Measurements from ENCODE around the gene SPTB. TPM values are rescaled to one million over a fixed set of nuclear protein-coding genes. Genes with fewer than 3 reads are reported as not detected.

SPTB gene
- total and polyA plus RNA-seq, 9 of the 15 experiments (the other 6 are each of a cell fraction or from before 2014, with no cell fraction given) = 0.21 to 45.9 (median 11.7) TPM

GRCh38 chr14:64786296-64787149 is 93.2 kb downstream of the SPTB start:
- Histone ChIP-seq H4K20me1 (replicated peaks; ENCODE audit: control insufficient read depth, insufficient read depth, low read length) (no peaks in the 10 kb centered on the region), H3K9me1 (ENCODE audit: control insufficient read depth, insufficient read depth, low read length) (no peaks in the 10 kb centered on the region), H3K36me3 (ENCODE audit: control insufficient read depth, insufficient read depth, low read length) (peaks cover 79% of the 10 kb centered on the region; the same call in 2 of the 3 replicates), H3K9ac (ENCODE audit: insufficient read depth in 1 of 2, low read depth in 2 of 2, low read length in 2 of 2) (peak overlapping the region in 1 of 2 experiments; percentile 31; a peak in 1 of 4 replicates), H3K4me3 (no peak overlapping the region), H3K27me3 (ENCODE audit: control insufficient read depth in 2 of 2, insufficient read depth in 2 of 2, low read length in 2 of 2) (no peaks in the 10 kb centered on the region), H3K4me1 (replicated peaks in 1 of 2; ENCODE audit: control insufficient read depth in 2 of 2, insufficient read depth in 2 of 2, low read length in 2 of 2) (no peaks in the 10 kb centered on the region), H3K27ac (ENCODE audit: extremely low read depth, low read depth, low read length) (no peak overlapping the region), H3K4me2 (ENCODE audit: insufficient read depth, low read length) (no peak overlapping the region), H2AFZ (ENCODE audit: low read depth, low read length) (no peak overlapping the region), H3K9me3 (replicated peaks; ENCODE audit: control insufficient read depth, insufficient read depth, low read depth, low read length) (no peaks in the 10 kb centered on the region), H3K79me2 (ENCODE audit: control insufficient read depth, insufficient read depth, low read length) (no peaks in the 10 kb centered on the region)
- ChIA-PET POLR2A (interaction anchor here (0.5 to 2.2 kb wide), 2 partner anchors 11 to 18 kb away, joined by 3 to 9 read pairs; no protein-coding TSS in a partner anchor), CTCF (ENCODE audit: low intra/inter-chr PET ratio) (no interaction called here)
- DNase-seq (ENCODE audit: extremely low read depth in 1 of 4, low spot score in 3 of 4) (no peak), FAIRE-seq (no peak), ATAC-seq (no peak)
- intact Hi-C loops (cut with micrococcal nuclease) = no loop called here
- in situ Hi-C loops (cut with MboI) = no loop called here
- BruUV-seq (replicated peaks) = TSS peak; percentile 41
- 96% methylated on average over 18 of the region's 24 CpGs for WGBS (ENCODE audit: insufficient coverage, low coverage, missing lambda C conversion rate)
- no peak for TF ChIP-seq MTA2 (IDR thresholded peaks at IDR 0.05; ENCODE audit: low read depth)
- no peak for TF ChIP-seq HDGF (IDR thresholded peaks at IDR 0.05)
- no peak for TF ChIP-seq TFAP4 (CRISPR knock-in tag; IDR thresholded peaks at IDR 0.05; ENCODE audit: borderline replicate concordance)
- TF ChIP-seq ZNF699 (CRISPR knock-in tag; IDR thresholded peaks at IDR 0.05; ENCODE audit: insufficient replicate concordance) = no peak
- no peak for TF ChIP-seq ZNF436 (CRISPR knock-in tag; IDR thresholded peaks at IDR 0.05)
- no peak for TF ChIP-seq FOXK2 (conservative IDR thresholded peaks at IDR 0.05 in 1 of 2, IDR thresholded peaks at IDR 0.05 in 1 of 2; ENCODE audit: low read depth in 2 of 2)
- no peak for TF ChIP-seq TOE1 (IDR thresholded peaks at IDR 0.05; ENCODE audit: borderline replicate concordance)
- TF ChIP-seq TOE1 (CRISPR knock-in tag; IDR thresholded peaks at IDR 0.05; ENCODE audit: borderline replicate concordance, low read depth) = no peak
- TF ChIP-seq SETDB1 (IDR thresholded peaks at IDR 0.05; ENCODE audit: low read length) = no peak
- TF ChIP-seq CBFB (CRISPR knock-in tag; IDR thresholded peaks at IDR 0.05) = no peak
- TF ChIP-seq PHF20 (IDR thresholded peaks at IDR 0.05; ENCODE audit: partially characterized antibody) = no peak
- no peak for TF ChIP-seq E2F5 (CRISPR knock-in tag; IDR thresholded peaks at IDR 0.05)
- TF ChIP-seq ELK3 (CRISPR knock-in tag; IDR thresholded peaks at IDR 0.05) = no peak
- no peak for TF ChIP-seq HNRNPK (IDR thresholded peaks at IDR 0.05; ENCODE audit: low read depth, low read length, poor library complexity, severe bottlenecking)
- TF ChIP-seq U2AF1 (optimal IDR thresholded peaks at IDR 0.05; ENCODE audit: low read depth, low read length) = no peak
- TF ChIP-seq TBP (optimal IDR thresholded peaks at IDR 0.05; ENCODE audit: low read depth, low read length) = no peak
- TF ChIP-seq ZNF76 (CRISPR knock-in tag; IDR thresholded peaks at IDR 0.05; ENCODE audit: borderline replicate concordance) = no peak
- no peak for TF ChIP-seq RFX5 (IDR thresholded peaks at IDR 0.05; ENCODE audit: low read depth, low read length)
- TF ChIP-seq CC2D1A (IDR thresholded peaks at IDR 0.05) = no peak

Data from K562 (cell line).